Psoas muscle (tissue), 8 donors: ENCODE results near the gene IBA57. TPM values are rescaled to one million over a fixed set of nuclear protein-coding genes. Genes with fewer than 3 reads are reported as not detected.

Source experiments
- ATAC-seq, 4 donors: fragments of 200-7000 bp; cut with Tn5 transposase; one replicate each; pipeline ENCODE4 v1.9.1; 2020; ENCODE audit warnings: moderate library complexity in 3 of 4, mild to moderate bottlenecking in 2 of 4
- DNase-seq, 2 donors: peaks; one replicate each; pipeline ENCODE4 v3.0.0-alpha.2; 2020
- H3K27ac ChIP-seq: fragments of 200-600 bp; one replicate; pipeline ENCODE4 v1.8.0; 2022
- H3K27me3 ChIP-seq, 3 donors: fragments of 200-600 bp in 1 of 3; one replicate each; pipeline versions ENCODE4 v1.6.1 to v1.8.0; 2013 to 2022; ENCODE audit warnings: low read length in 2 of 3, mild to moderate bottlenecking in 2 of 3, moderate library complexity in 1 of 3; ENCODE audit not compliant: insufficient read depth in 3 of 3
- H3K36me3 ChIP-seq, 2 donors: fragments of 200-600 bp in 1 of 2; one replicate each; pipeline versions ENCODE4 v1.6.1 to v1.8.0; 2013 to 2022; ENCODE audit warnings: low read depth in 1 of 2, mild to moderate bottlenecking in 1 of 2, moderate library complexity in 1 of 2; ENCODE audit not compliant: insufficient read depth in 1 of 2
- H3K4me1 ChIP-seq: fragments of 200-600 bp; one replicate; pipeline ENCODE4 v1.8.0; 2022
- H3K4me3 ChIP-seq: fragments of 200-600 bp; one replicate; pipeline ENCODE4 v1.8.0; 2022; ENCODE audit warnings: mild to moderate bottlenecking
- H3K9me3 ChIP-seq: fragments of 200-600 bp; one replicate; pipeline ENCODE4 v1.8.0; 2022
- CTCF ChIP-seq: fragments of 200-600 bp; IDR thresholded peaks from one replicate; pipeline ENCODE4 v1.8.0; 2022; ENCODE audit warnings: antibody characterized with exemption
- WGBS, 3 donors: extraction: QIAGEN DNeasy Blood & Tissue Kit; methylation state at CpG; one replicate each; pipeline versions ENCODE4 v1.1.6 to v1.1.7; 2013; 5-methylcytosine and 5-hydroxymethylcytosine counted together
- intact Hi-C, 2 donors: fragments of 100-400 bp; cut with DNase I; formaldehyde crosslinking; loops; one replicate each; pipeline versions ENCODE4 v1.11.0 to v1.14.2; 2022
- polyA plus RNA-seq, 3 donors: library from polyadenylated mRNA; stranded (reverse); fragments of 200-250 nt; gene quantifications; one replicate each; pipeline ENCODE4 v1.2.3, GENCODE V29; 2013
- total RNA-seq, 4 donors: library from RNA; stranded (reverse); fragmentation: NEBNext Ultra II Directional in 2 of 4; extraction: Animal tissue kit (Norgen Biotek cat#: 25700) in 2 of 4; gene quantifications; one replicate each; pipeline versions ENCODE4 v1.2.1 to v1.2.4, GENCODE V29; 2021 to 2023
- donor health status: healthy with polysubstance abuse.
- donor health status: DM: no; HTN: no; CAD: no; lungs with moderate emphysema.
- donor health status: Bipolar disorder and iron deficiency.
- donor health status: healthy.
- donor health status: DM: yes; HTN: yes; CAD: no.
- donor health status: DM: no; HTN: no; CAD: no.
- donor health status: DM: no; HTN: no; CAD: no.
- donor health status: DM: yes; HTN: yes; CAD: no.

IBA57 gene
- total and polyA plus RNA-seq, 7 donors: 7.7 to 26.2 (median 15.1) TPM

GRCh38 chr1:228177721-228178710 lies 12.4 kb downstream of the IBA57 start:
- Histone ChIP-seq H3K27ac (peak overlapping the region; percentile 21), H3K27me3 (no peaks in the 10 kb centered on the region), H3K4me1 (peaks cover under 1% of the 10 kb centered on the region), H3K4me3 (no peak overlapping the region), H3K36me3 (peaks cover 0 to 12% of the 10 kb centered on the region in 2 donors), H3K9me3 (no peaks in the 10 kb centered on the region)
- no peak for ATAC-seq
- TF ChIP-seq CTCF: no peak
- no peak for DNase-seq
- WGBS, 3 donors: 92 to 96% (median 94%) methylated on average over 12 of the region's 12 CpGs
- intact Hi-C loops: no loop called here

- TF ChIP-seq CTCF: no peak
- DNase-seq (peak in 1 of 2 donors; percentile 28), ATAC-seq (no peak)
- Histone ChIP-seq H3K4me3 (no peak overlapping the region), H3K36me3 (peaks cover 0 to 12% of the 10 kb centered on the region in 2 donors), H3K27ac (peak overlapping the region; percentile 21), H3K9me3 (no peaks in the 10 kb centered on the region), H3K27me3 (no peaks in the 10 kb centered on the region), H3K4me1 (no peaks in the 10 kb centered on the region)
- WGBS, 3 donors: 75 to 84% (median 82%) methylated on average over 12 of the region's 12 CpGs
- intact Hi-C loops: no loop called here
Observed at GRCh38 chr1:228178737-228179684, 13.4 kb downstream of the IBA57 start.

- WGBS, 3 donors: 75 to 84% (median 83%) methylated on average over 4 of the region's 4 CpGs
- intact Hi-C loops: no loop called here
- TF ChIP-seq CTCF: no peak
- Histone ChIP-seq H3K27ac (peak overlapping the region; percentile 73), H3K9me3 (no peaks in the 10 kb centered on the region), H3K27me3 (no peaks in the 10 kb centered on the region), H3K4me1 (no peaks in the 10 kb centered on the region), H3K4me3 (no peak overlapping the region), H3K36me3 (peaks cover 0 to 4% of the 10 kb centered on the region in 2 donors)
- DNase-seq (no peak), ATAC-seq (peak in 1 of 4 donors; percentile 31)
Observed at GRCh38 chr1:228180271-228180958, 14.8 kb downstream of the IBA57 start.

GRCh38 chr1:228180959-228181644 lies 15.5 kb downstream of the IBA57 start:
- Histone ChIP-seq H3K9me3 (no peaks in the 10 kb centered on the region), H3K27ac (peak overlapping the region; percentile 73), H3K4me1 (no peaks in the 10 kb centered on the region), H3K36me3 (no peaks in the 10 kb centered on the region), H3K27me3 (no peaks in the 10 kb centered on the region), H3K4me3 (peak overlapping the region; percentile 30)
- intact Hi-C loops: no loop called here
- DNase-seq: no peak
- 77 to 94% (median 80%) methylated on average over 7 of the region's 7 CpGs for WGBS, 3 donors
- peak; percentile 18 to 53 (median 32) for ATAC-seq
- TF ChIP-seq CTCF: no peak
